HepG2 (cell line): ENCODE results near the gene ZNF428. TPM values are rescaled to one million over a fixed set of nuclear protein-coding genes. Genes with fewer than 3 reads are reported as not detected.

Source experiments
- ATAC-seq: fragments of 200-7000 bp; cut with Tn5 transposase; 3 replicates; pipeline ENCODE4 v1.9.1; 2020; ENCODE audit warnings: mild to moderate bottlenecking, moderate library complexity
- BruUV-seq: library from RNA; stranded (reverse); fragments of 400-500 nt; replicated peaks from 2 replicates; lab custom pipeline; 2021; lab: Mats Ljungman, UMichigan
- CTCF ChIA-PET: fragments of 300-600 bp; formaldehyde crosslinking; extraction: SDS; loops from one replicate; lab custom pipeline; 2021; ENCODE audit warnings: low total read pairs, inconsistent platforms, low intra/inter-chr PET ratio; lab: Yijun Ruan, JAX
- POLR2A ChIA-PET: fragments of 350-600 bp; sonication (Branson Sonifier 250); formaldehyde crosslinking; loops from one replicate; lab custom pipeline; 2020; ENCODE audit warnings: antibody characterized with exemption, inconsistent platforms; lab: Yijun Ruan, JAX
- DNase-seq: peaks from one replicate; pipeline ENCODE4 v3.0.0-alpha.2; 2015; ENCODE audit warnings: low spot score
- FAIRE-seq: peaks from 3 replicates; lab custom pipeline; 2011; peaks lifted over from hg19 to GRCh38; lab: Jason Lieb, UNC
- H2AFZ ChIP-seq: one replicate; pipeline ENCODE4 v1.6.1; 2011; ENCODE audit warnings: low read length, inconsistent platforms
- H3K27ac ChIP-seq: fragments of 300-600 bp; 3 replicates; pipeline ENCODE4 v1.8.0; 2011; ENCODE audit warnings: mixed run types, mild to moderate bottlenecking, mixed read lengths, low read length, inconsistent platforms; ENCODE audit not compliant: insufficient read depth; ENCODE audit errors: extremely low read length
- H3K27me3 ChIP-seq, 2 experiments: fragments of 200-600 bp in 1 of 2; 2 replicates in 1 of 2; 3 replicates in 1 of 2; pipeline versions ENCODE4 v1.6.0 to v1.8.0; 2011; ENCODE audit warnings: low read length in 2 of 2, mild to moderate bottlenecking in 2 of 2, moderate library complexity in 2 of 2, inconsistent platforms in 1 of 2; ENCODE audit not compliant: insufficient read depth in 2 of 2, control insufficient read depth in 1 of 2
- H3K36me3 ChIP-seq, 2 experiments: fragments of 200-600 bp in 1 of 2; replicated peaks in 1 of 2; 2 replicates in 1 of 2; 3 replicates in 1 of 2; pipeline versions ENCODE4 v1.5.1 to v1.8.0; 2011; ENCODE audit warnings: low read length in 2 of 2, inconsistent platforms in 1 of 2; ENCODE audit not compliant: insufficient read depth in 2 of 2, control insufficient read depth in 1 of 2
- H3K4me1 ChIP-seq: 2 replicates; pipeline ENCODE4 v1.5.1; 2012; ENCODE audit warnings: low read length, inconsistent platforms; ENCODE audit not compliant: insufficient read depth
- H3K4me2 ChIP-seq: 2 replicates; pipeline ENCODE4 v1.6.0; 2011; ENCODE audit warnings: low read depth, low read length, inconsistent platforms
- H3K4me3 ChIP-seq, 3 experiments: fragments of 200-600 bp in 1 of 3; sonication (generic), shearing (Covaris generic) in 1 of 3; replicated peaks in 1 of 3; 2 replicates each; pipeline ENCODE4 v1.5.1; 2011 to 2016; ENCODE audit warnings: low read length in 3 of 3, inconsistent platforms in 2 of 3, low read depth in 2 of 3, mild to moderate bottlenecking in 2 of 3, control low read depth in 1 of 3, mixed read lengths in 1 of 3; ENCODE audit not compliant: insufficient read depth in 1 of 3
- H3K79me2 ChIP-seq: one replicate; pipeline ENCODE4 v1.6.1; 2011; ENCODE audit warnings: low read length, inconsistent platforms; ENCODE audit not compliant: insufficient read depth
- H3K9ac ChIP-seq: 2 replicates; pipeline ENCODE4 v1.6.0; 2011; ENCODE audit warnings: mild to moderate bottlenecking, low read depth, low read length, inconsistent platforms; ENCODE audit not compliant: insufficient read depth
- H3K9me3 ChIP-seq: 2 replicates; pipeline ENCODE4 v1.5.1; 2012; ENCODE audit warnings: mild to moderate bottlenecking, low read length
- H4K20me1 ChIP-seq: 2 replicates; pipeline ENCODE4 v1.6.0; 2011; ENCODE audit warnings: inconsistent platforms, mild to moderate bottlenecking, low read length, moderate library complexity; ENCODE audit not compliant: insufficient read depth
- PAF1 ChIP-seq: IDR thresholded peaks from 2 replicates; pipeline ENCODE4 v1.6.1; 2016; ENCODE audit warnings: missing genetic modification reagents, missing compliant biosample characterization
- PTBP1 ChIP-seq: fragments of 200-400 bp; formaldehyde crosslinking; IDR thresholded peaks from 2 replicates; pipeline ENCODE4 v1.6.1; 2018; ENCODE audit warnings: low read length, low read depth; ENCODE audit not compliant: poor library complexity, severe bottlenecking
- TMF1 ChIP-seq: sonication (generic); formaldehyde crosslinking; IDR thresholded peaks from 2 replicates; pipeline ENCODE4 v1.8.1; 2022; ENCODE audit warnings: low read depth, missing genetic modification reagents
- ZNF136 ChIP-seq: sonication (generic); formaldehyde crosslinking; IDR thresholded peaks from 2 replicates; pipeline ENCODE4 v1.8.1; 2022; ENCODE audit warnings: low read depth, mild to moderate bottlenecking, moderate library complexity, missing genetic modification reagents
- ZNF629 ChIP-seq: sonication (generic); formaldehyde crosslinking; conservative IDR thresholded peaks from 2 replicates; pipeline ENCODE4 v1.5.0; 2020; ENCODE audit warnings: missing genetic modification reagents
- WGBS: methylation state at CpG from one replicate; pipeline ENCODE4 v1.1.6; 2017; ENCODE audit warnings: low lambda C conversion rate; 5-methylcytosine and 5-hydroxymethylcytosine counted together
- in situ Hi-C: cut with HindIII; loops from 2 replicates; pipeline ENCODE4 v1.10.0; 2017; ENCODE audit warnings: low pct_unique_long_range_greater_than_20kb; ENCODE audit not compliant: extremely low pct_ligation_motif_present
- intact Hi-C: fragments of 100-400 bp; cut with micrococcal nuclease; formaldehyde crosslinking; loops from one replicate; pipeline ENCODE4 v1.10.0; 2022; ENCODE audit not compliant: unreplicated experiment
- polyA plus RNA-seq, 8 experiments: library from polyadenylated mRNA; depleted of rRNA in 3 of 8; stranded (reverse) in 7 of 8; unstranded in 1 of 8; fragments of >200 nt; fragmentation: Illumina TruSeq in 4 of 8; extraction: Trizol in 4 of 8; gene quantifications; 2 replicates each; pipeline versions ENCODE4 v1.2.1 to v1.2.3, GENCODE V29; 2011 to 2016; ENCODE audit warnings: low read depth in 4 of 8, missing spikeins in 1 of 8, mixed read lengths in 1 of 8; ENCODE audit not compliant: insufficient read depth in 1 of 8
- total RNA-seq, 5 experiments: library from RNA; depleted of rRNA; stranded (reverse); fragments of >200 nt; fragmentation: Illumina TruSeq; extraction: Trizol; gene quantifications; 2 replicates each; pipeline ENCODE4 v1.2.3, GENCODE V29; 2016; ENCODE audit warnings: low read depth in 1 of 5
- TF ChIP-seq, protein P1 (sequence below): sonication (generic); formaldehyde crosslinking; IDR thresholded peaks from 2 replicates; pipeline ENCODE4 v1.5.1; 2020; ENCODE audit warnings: mild to moderate bottlenecking, missing genetic modification reagents, moderate library complexity
- TF ChIP-seq, protein P2 (sequence below): sonication (generic); formaldehyde crosslinking; IDR thresholded peaks from 2 replicates; pipeline ENCODE4 v1.5.0; 2020; ENCODE audit warnings: missing genetic modification reagents
- TF ChIP-seq, protein P3 (sequence below): sonication (generic); formaldehyde crosslinking; IDR thresholded peaks from 2 replicates; pipeline ENCODE4 v1.4.0; 2020; ENCODE audit warnings: missing genetic modification reagents, mild to moderate bottlenecking, borderline replicate concordance
- TF ChIP-seq, protein P4 (sequence below): sonication (generic); formaldehyde crosslinking; IDR thresholded peaks from 2 replicates; pipeline ENCODE4 v1.4.0; 2020; ENCODE audit warnings: mild to moderate bottlenecking, missing genetic modification reagents

ZNF428 gene
- total and polyA plus RNA-seq, 2 of the 13 experiments (the other 11 are each of a cell fraction or from before 2014, with no cell fraction given): 10.4 to 26.9 TPM

DNA sequence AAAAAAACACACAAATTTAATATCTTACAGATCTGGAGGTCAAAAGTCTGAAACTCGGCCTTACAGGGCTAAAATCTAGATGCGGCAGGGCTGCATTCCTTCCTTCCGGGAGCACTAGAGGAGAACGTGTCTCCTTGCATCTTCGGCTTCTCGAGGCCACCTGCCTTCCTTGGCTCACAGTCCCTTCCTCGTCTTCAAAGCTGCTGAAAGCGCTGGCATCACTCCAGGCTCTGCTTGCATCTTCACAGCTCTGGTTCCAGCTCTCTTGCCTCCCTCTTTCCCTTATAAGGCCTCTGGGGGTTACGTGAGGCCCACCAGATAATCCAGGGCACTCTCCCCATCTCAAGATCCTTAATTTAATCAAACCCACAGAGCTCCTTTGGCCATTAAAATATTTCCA, 54.6 kb downstream of the ZNF428 start:
- Histone ChIP-seq H3K79me2 (no peaks in the 10 kb centered on the region), H3K27ac (no peak overlapping the region), H2AFZ (no peak overlapping the region), H3K4me2 (no peak overlapping the region), H3K9me3 (no peaks in the 10 kb centered on the region), H3K4me3 (no peak overlapping the region), H3K27me3 (no peaks in the 10 kb centered on the region), H3K4me1 (no peaks in the 10 kb centered on the region), H3K36me3 (peaks cover 1 to 21% of the 10 kb centered on the region in 2 experiments; a peak in 3 of 5 replicates), H4K20me1 (no peaks in the 10 kb centered on the region), H3K9ac (no peak overlapping the region)
- WGBS: 95% methylated on average over 9 of the region's 9 CpGs
- TF ChIP-seq, protein P1, sequence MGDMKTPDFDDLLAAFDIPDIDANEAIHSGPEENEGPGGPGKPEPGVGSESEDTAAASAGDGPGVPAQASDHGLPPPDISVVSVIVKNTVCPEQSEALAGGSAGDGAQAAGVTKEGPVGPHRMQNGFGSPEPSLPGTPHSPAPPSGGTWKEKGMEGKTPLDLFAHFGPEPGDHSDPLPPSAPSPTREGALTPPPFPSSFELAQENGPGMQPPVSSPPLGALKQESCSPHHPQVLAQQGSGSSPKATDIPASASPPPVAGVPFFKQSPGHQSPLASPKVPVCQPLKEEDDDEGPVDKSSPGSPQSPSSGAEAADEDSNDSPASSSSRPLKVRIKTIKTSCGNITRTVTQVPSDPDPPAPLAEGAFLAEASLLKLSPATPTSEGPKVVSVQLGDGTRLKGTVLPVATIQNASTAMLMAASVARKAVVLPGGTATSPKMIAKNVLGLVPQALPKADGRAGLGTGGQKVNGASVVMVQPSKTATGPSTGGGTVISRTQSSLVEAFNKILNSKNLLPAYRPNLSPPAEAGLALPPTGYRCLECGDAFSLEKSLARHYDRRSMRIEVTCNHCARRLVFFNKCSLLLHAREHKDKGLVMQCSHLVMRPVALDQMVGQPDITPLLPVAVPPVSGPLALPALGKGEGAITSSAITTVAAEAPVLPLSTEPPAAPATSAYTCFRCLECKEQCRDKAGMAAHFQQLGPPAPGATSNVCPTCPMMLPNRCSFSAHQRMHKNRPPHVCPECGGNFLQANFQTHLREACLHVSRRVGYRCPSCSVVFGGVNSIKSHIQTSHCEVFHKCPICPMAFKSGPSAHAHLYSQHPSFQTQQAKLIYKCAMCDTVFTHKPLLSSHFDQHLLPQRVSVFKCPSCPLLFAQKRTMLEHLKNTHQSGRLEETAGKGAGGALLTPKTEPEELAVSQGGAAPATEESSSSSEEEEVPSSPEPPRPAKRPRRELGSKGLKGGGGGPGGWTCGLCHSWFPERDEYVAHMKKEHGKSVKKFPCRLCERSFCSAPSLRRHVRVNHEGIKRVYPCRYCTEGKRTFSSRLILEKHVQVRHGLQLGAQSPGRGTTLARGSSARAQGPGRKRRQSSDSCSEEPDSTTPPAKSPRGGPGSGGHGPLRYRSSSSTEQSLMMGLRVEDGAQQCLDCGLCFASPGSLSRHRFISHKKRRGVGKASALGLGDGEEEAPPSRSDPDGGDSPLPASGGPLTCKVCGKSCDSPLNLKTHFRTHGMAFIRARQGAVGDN: no peak
- TF ChIP-seq PTBP1: no peak
- ChIA-PET CTCF (no interaction called here), POLR2A (no interaction called here)
- FAIRE-seq: no peak
- no TSS peak for BruUV-seq
- in situ Hi-C loops: no loop called here
- intact Hi-C loops: no loop called here
- ATAC-seq: no peak
- no peak for DNase-seq

DNA sequence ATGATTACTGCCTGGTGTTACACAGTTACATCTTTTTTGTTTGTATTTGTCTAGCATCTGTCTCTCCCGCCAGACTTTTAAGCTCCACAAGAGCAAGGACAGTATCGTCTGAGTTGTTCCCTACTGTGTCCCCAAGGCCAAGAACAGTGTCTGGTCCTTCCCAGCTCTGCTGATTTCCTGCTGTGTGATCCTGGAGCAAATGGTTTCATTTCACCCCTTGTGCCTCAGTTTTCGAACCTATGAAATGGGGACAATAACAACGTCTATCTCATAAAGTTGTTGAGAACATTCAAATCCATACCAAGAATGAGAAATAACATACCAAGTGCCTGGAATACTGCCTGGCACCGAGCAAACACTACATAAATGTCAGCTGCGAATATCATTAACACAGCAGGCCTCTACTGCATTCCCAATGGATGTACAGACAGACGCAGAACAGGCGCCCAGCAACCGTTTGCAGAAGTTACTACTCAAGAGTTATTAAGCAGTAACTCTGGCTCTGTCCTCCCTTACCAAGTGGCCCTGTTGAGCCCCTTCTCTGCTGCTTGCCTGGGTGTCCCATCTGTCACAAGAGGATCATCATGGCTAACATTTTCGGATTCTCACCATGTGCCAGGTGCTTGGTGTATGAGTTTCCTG, 55.5 kb downstream of the ZNF428 start:
- ChIA-PET POLR2A (no interaction called here), CTCF (no interaction called here)
- peaks cover 1 to 24% of the 10 kb centered on the region in 2 experiments; a peak in 3 of 5 replicates for H3K36me3 ChIP-seq
- DNase-seq: no peak
- no peaks in the 10 kb centered on the region for H3K27me3 ChIP-seq
- no peaks in the 10 kb centered on the region for H3K9me3 ChIP-seq
- no peak for FAIRE-seq
- TF ChIP-seq, protein P2, sequence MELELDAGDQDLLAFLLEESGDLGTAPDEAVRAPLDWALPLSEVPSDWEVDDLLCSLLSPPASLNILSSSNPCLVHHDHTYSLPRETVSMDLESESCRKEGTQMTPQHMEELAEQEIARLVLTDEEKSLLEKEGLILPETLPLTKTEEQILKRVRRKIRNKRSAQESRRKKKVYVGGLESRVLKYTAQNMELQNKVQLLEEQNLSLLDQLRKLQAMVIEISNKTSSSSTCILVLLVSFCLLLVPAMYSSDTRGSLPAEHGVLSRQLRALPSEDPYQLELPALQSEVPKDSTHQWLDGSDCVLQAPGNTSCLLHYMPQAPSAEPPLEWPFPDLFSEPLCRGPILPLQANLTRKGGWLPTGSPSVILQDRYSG (CRISPR knock-in tag): no peak
- TF ChIP-seq, protein P3, sequence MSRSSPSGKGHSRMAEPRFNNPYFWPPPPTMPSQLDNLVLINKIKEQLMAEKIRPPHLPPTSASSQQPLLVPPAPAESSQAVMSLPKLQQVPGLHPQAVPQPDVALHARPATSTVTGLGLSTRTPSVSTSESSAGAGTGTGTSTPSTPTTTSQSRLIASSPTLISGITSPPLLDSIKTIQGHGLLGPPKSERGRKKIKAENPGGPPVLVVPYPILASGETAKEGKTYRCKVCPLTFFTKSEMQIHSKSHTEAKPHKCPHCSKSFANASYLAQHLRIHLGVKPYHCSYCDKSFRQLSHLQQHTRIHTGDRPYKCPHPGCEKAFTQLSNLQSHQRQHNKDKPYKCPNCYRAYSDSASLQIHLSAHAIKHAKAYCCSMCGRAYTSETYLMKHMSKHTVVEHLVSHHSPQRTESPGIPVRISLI (CRISPR knock-in tag): no peak
- TF ChIP-seq ZNF629 (CRISPR knock-in tag): peak; percentile 32; the same call in 1 of the 2 replicates
- TF ChIP-seq TMF1 (CRISPR knock-in tag): no peak
- no peak for TF ChIP-seq PAF1
- TF ChIP-seq, protein P4, sequence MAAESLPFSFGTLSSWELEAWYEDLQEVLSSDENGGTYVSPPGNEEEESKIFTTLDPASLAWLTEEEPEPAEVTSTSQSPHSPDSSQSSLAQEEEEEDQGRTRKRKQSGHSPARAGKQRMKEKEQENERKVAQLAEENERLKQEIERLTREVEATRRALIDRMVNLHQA: no peak
- TF ChIP-seq ZNF136: no peak
- intact Hi-C loops: no loop called here
- H2AFZ ChIP-seq: no peak overlapping the region
- H4K20me1 ChIP-seq: no peaks in the 10 kb centered on the region
- H3K27ac ChIP-seq: no peak overlapping the region
- H3K9ac ChIP-seq: no peak overlapping the region
- ATAC-seq: no peak
- 85% methylated on average over 9 of the region's 10 CpGs for WGBS
- no peaks in the 10 kb centered on the region for H3K79me2 ChIP-seq
- in situ Hi-C loops: no loop called here
- no peak overlapping the region for H3K4me3 ChIP-seq
- H3K4me1 ChIP-seq: no peaks in the 10 kb centered on the region
- no TSS peak for BruUV-seq
- no peak overlapping the region for H3K4me2 ChIP-seq
